ENCODE measurements around the gene NR2C2.

The NR2C2 gene

DNA sequence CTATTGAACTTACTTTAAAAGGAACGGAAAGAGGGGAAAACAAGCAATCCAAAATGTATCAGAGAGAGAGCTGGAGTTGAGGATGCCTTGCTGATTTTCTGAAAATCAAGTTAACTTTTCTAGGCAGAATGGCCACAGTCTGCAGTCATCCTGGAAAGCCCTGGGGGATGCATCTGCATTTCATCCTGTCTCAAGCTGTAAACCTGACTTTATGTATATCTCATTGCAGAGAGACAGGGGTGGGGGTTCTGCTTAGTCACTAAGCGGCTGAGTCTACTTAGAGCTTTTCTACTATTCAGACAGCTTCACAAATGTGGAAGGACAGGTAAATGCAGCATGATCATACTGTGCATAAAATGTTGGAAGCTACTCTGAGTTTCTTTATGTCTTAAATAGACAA lies 76.3 kb downstream of the NR2C2 start:
- DNase-seq (ENCODE audit: low read depth), result no peak

DNA sequence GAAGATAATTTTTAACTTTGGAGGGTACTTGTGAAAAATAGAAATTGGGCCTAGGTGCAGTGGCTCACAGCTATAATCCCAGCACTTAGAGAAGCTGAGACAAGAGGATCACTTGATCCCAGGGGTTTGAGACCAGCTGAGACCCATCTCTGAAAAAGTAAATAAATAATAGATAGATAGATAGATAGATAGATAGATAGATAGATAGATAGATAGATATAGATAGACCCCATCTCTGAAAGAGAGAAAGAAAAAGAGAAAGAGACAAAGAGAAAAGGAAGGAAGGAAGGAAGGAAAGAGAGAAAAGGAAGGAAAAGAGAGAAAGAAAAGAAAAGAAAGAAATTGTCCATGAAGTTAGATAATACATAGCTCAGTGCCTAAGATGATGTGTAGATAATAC lies 82.2 kb downstream of the NR2C2 start:
- no peak for DNase-seq (ENCODE audit: low read depth)

DNA sequence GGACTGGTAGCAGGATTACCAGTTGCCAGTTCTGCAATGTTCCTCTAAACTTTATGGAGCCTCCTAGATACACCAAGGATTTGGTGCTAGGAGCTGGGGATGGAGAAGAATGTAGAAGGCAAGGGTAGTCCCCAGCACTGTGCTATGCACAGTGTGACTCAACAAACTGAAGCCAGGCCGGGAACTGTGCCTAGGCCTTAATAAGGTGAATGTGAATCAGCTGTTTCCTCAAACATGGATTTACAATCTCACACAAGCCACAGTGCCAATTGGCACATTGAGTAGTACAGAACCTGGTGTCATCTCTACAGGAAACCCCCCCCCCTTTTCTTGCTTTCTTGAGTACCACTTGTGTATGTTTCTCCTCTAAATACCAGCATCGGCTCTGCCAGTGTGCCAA lies 85.3 kb downstream of the NR2C2 start:
- no peak for DNase-seq (ENCODE audit: low read depth)

DNA sequence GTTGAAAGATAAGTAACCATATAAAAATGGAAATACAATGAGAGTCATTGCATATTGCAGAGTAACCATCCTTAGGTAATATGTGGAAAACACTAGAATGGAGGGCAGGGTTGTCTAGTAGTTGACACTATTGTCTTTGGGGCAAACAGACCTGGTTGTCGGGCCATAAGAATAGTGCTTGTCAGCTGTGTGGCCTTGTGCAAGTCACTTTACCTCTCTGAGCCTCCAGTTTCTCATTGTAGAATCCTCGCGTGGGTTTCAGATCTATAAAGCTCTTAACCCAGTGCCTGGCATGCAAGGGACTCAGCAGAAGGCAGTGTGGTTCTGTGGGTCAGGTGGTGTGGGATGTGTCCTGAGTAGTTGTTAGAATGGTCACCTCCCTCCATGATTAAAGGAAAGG lies 85.7 kb downstream of the NR2C2 start:
- DNase-seq (ENCODE audit: low read depth), result no peak

DNA sequence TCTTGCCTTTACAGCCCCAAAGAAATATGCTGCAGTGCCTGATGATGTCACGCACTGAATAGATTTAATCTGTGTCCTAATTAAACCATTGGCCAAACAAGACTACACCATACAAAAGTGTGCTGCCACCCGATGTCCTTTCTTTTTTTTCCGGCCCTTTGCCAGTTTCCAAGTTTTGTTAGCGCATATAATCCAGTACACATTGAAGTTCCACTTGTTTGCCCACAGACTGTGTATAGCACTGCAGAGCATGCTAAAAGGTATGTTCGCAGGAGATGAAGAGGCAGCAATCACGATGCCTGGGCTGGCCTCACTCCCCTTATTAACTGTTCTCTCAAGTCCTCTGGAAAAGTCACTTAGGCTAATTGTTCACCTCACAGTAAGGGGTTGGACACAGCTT lies 90.9 kb downstream of the NR2C2 start:
- DNase-seq (ENCODE audit: low read depth), result no peak

DNA sequence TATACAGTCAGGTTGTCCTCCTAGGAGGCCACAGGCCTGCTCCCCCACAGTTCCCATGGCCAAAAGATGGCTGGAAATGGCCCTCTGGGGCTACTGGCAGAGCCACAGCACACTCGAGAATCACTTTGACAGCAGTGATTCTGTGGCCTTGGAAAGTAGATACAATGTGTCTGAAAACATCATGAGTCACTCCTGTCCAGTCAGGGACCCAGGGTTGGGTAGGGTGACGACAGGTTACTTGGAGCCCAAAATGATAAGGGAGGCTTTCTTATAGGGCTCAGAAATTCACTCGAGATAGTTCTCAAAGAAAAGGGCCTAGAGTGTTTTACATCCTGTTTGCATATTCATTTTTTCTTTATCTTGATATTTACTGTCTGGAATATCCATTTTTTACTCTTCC lies 93.5 kb downstream of the NR2C2 start:
- DNase-seq (ENCODE audit: low read depth), result no peak

DNA sequence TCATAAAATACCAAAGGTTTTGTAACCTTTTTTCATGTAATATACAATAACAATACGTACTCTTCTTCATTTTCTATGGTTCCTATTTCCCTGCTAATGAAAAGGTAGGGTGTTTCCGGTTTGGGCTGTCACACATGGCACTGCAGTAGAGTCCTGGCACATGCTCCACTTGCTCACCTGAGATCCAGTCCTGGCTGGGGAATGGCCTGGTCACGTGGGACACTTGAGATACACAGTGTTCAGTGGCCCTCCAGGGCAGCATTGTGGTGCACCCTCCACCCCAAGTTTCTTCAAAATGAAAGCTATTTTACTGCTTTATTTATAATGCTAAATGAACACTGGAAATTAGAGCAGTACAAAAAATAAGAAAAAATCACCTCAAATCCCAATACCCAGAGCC lies 94.6 kb downstream of the NR2C2 start:
- DNase-seq (ENCODE audit: low read depth), result no peak

DNA sequence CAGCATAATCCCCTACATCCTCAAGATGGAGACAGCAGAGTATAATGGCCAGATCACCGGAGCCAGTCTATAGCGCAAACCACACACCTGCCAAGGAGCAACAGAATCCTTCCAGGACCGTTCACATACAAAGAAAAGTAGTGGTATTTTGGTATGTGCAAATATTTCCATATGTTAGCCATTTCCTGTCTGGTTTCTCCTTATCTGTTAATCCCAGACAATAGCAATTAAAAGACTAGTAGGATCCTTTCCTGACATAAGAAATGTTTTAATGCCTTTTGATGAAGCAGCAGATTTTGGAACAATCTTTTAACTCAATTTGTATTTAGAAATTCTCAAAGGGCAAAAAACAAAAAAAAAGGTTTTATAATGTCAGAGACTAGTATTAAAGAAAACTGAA lies 95.6 kb downstream of the NR2C2 start:
- DNase-seq (ENCODE audit: low read depth), result no peak

DNA sequence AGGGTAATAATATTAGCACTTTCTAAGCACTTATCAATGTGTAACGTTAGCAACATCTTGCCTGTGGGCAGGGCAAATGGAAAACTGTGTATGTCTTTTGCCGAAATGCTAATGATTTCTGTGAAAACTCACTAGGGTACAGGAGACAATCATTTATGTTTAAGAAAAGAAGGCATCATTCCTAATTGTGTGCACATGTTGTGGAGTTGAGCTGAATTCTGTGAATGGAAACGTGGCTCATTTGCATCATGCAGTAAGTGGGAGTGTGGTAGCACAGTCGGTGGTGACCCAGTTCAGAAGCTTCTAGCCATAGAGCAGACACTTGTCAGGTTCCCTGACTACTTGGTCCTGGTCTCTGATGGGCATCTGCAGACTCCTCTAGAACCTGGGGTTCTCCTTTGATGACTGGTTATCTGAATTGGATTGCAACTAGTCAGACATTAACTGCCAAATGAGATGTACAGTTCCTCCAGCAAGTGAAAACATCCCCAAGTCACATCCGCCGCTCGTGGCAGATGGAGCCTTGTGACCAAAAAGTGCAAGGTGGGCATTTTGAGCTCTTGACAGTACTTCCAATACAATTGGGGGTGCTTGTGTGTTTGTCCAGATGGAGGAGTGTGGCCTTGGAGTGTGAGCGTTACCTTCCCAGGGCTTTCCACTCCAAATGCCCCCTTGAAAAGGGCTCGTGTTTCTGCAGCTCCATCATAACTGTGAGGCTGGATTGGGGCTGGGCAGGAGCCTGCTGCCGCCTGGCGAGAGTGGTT lies 96.2 kb downstream of the NR2C2 start:
- no peak for DNase-seq (ENCODE audit: low read depth)

DNA sequence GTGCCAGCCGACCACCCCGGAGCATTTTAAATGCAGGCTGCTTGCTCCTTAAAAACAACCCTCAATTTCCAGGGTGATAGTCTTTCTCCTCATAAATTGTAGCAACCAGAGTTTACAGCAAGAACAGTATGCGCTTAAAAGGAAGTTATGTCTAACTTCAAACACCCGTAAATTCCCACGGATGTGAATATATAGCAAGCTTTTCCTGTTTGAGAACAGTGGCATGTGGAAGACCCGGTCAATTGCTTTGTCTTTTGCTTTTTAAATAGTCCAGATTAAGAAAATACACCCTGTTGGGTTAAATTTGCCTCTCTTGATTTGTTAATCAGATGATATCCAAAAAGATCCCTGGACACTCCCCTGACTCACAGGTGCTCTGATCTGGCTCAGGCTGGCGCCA lies 96.9 kb downstream of the NR2C2 start:
- DNase-seq (ENCODE audit: low read depth), result no peak

DNA sequence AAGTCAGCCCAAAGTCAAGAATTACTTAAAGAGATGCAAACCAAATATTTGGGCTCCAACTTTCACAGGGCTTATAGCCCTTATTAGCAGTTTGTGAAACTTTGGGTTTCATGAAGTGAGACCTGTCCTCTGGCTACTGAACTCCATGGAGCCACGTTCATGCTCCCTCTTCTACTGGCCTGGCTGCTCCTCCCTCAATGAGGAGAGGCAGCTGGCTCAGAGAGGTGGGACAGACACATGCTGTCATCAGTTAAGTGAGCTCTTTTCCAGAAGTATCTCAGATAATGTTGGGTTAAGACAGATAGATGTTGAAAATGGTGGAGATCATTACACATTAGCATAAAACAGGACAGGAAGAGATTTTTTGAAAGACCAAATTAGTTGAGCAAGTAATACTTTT lies 98.3 kb downstream of the NR2C2 start:
- no peak for DNase-seq (ENCODE audit: low read depth)

DNA sequence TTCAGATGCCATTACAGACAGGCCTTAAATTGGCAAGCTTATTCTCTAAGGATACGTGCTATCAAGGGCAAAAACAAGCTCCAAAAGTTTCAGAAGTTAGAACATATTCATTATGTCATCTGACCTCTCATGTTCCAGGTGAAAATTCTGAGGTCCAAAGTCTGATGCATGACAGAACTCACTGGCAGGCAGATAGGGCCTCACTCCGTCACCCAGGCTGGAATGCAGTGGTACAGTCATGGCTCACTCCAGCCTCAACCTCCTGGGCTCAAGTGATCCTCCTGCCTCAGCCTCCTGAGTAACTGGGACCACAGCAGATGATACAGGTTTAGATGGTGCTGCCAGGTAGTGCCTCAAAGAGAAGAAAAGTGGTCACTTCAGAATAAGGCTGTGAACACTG lies 102.2 kb downstream of the NR2C2 start:
- DNase-seq (ENCODE audit: low read depth), result no peak

DNA sequence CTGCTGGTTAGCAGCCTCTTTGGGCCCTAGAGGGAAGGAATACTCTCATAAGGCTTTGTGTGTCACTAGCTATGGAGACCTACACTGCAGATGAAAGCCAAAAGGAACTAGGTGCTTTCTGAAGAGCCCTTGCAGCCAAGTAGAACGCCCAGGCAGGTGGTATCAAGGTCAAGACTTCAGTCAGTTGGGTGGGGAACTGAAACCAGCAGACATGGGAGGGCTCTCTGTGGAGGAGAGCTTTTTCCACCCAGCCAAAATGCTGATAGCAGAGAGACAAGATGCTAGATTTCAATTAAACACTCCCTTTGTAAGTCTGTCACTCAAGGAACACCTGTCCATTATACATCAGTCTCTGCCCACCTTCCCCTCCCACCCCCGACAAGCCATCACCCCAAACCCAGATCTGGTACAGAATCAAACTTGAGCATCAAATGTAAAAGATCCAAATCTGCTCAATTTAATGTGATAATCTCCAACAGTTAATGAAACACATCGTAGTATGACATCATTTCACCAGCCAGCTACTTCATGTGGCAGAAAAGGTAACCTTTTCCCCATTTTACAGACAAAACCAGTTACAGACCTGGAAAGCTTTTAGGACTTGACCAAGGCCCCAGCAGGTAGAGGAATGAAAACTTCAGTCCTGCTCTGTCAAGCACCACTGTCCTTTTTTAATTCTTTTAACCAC lies 103.2 kb downstream of the NR2C2 start:
- DNase-seq (ENCODE audit: low read depth), result no peak

DNA sequence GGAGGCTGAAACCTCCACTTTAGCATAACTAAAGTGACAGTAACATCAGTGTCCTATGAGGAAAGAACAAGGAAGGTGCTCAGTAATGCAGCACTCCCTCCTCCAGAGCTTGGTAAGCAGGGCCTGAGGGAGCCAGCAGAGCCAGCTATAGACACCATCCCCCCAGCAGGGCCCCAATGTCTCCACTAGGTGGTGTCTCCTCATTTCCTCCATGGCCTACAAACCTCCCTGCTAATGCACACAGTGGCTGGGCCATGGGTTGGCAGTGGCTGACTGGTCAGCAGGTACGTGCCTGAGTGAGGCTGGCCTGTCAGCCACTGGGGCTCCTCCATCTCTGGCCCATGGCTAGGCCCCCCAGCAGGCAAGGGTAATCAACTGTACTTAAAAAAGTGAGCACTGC lies 104.1 kb downstream of the NR2C2 start:
- no peak for DNase-seq (ENCODE audit: low read depth)

DNA sequence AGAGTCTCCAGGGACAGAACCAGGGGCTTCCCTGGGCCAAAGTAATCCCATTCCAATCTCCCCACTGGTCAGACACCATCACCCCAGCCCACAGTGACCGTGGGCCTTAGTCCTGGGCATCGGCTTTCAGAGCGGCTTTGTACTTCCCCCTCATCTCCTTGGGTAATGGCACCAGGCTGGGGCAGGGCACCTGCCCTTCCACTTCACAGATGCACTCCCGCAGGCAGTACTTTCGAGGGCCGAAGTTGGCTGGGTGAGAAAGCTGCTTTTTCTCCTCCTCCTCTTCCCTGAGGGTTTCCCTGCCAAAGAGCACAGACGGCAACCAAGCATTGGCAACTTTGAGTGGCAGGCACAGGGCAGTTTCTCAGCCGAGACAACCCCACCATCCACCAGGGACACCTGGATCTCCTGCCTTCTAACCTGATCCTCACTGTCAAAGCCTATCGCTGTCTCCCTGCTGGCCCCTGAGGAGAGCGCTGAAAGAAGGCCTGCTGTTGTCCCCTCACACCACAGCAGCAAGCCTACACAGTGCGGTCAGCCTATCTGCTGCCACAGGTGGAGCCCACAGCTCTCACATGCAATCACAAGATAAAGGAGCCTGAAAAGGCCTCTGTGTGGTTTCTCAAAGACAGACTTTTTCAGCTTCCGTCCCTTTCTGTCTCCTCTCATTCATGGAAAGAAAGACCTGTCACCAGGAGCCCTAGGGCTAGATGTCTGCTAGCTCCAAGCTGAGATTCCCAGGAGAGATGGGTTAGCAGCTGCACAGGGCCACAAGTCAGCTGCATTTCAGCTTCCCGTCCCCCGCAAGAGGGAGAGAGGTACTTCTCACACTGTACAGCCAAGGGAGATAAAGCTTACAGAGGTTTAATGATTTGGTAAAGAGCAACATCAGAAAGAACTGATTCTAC lies 105.2 kb downstream of the NR2C2 start:
- no peak for DNase-seq (ENCODE audit: low read depth)

DNA sequence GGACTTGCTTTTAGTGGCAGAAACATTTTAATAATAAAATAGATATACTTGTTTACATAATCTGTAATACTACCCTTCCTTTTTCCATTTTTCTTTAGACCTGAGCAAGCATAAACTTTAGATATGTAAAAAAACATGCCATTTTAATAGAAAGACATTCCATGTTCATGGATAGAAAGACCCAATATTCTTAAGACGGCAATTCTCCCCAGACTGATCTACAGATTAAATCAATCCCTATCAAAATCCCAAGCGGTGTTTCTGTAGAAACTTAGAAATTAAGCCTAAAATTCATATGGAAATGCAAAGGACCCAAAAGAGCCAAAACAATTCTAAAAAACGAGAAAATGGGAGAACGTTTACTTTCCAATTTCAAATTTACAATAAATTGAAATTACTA lies 106.2 kb downstream of the NR2C2 start:
- no peak for DNase-seq (ENCODE audit: low read depth)

DNA sequence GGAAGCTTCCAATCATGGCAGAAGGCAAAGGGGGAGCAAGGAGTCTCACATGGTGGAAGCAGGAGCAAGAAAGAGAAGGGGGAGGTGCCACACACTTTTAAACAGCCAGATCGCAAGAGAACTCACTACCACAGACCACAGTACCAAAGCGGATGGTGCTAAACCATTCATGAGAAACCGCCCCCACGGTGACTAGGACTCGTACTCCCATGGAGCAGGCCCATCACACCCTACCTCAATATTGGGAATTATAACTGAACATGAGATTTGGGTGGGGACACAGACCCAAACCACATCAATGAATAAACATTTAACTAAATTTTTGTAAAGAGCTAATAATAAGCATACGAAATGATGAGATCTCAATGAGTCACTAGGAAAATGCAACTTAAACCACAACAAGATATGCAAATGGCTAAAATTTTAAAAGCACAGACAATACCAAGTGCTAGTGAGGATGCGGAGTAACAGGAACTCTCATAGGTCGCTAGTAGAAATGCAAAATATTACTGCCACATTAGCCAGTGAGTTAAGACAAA lies 107.7 kb downstream of the NR2C2 start:
- DNase-seq (ENCODE audit: low read depth), result no peak

DNA sequence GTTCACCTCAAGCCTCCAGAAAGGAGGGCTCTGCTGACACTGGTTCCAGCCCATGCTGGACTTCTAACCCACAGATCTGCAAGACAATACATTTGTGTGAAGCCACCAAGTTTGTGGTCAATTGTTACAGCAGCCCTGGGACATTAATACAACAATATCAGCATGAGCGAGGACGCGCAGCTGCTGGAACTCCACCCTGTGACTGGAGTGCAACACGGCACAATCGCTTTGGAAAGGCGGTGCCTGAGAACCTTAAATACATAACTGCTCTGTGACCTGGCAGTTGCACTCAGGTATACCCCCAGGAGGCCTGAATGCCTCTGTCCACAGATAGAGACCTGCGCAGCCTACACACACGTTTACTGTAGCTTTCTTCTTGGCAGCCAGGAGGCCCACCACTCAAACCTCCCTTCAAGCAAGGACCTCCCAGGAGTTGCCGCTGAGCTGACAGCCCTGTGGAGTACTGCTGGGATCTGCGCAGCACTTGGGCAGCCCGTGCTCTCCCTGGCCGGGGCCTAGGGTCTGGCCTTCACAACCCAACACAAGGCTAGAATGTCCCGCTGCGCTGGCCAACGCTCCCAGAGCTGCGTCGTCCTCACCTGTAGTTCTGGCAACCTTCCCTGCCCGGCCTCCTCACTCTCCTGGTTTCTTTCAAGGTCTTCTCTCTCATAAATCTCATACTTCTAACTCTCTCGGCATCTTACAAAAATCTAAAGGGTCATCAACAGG lies 109.5 kb downstream of the NR2C2 start:
- DNase-seq (ENCODE audit: low read depth), result no peak

DNA sequence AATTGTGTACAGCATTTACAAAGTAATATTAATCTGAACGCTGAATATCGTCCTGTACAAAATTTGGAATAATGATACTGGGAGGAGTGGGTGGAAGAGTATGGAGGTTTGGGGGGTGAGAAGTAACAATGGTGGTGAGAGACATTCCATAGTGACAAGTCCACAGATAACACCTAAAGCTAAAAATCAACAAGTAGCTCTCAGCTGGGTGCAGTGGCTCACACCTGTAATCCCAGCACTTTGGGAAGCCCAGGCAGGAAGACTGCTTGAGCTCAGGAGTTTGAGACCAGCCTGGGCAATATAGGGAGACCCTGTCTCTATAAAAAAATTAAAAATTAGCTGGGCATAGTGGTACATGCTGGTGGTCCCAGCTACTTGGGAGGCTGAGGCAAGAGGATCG lies 112.6 kb downstream of the NR2C2 start:
- DNase-seq (ENCODE audit: low read depth), result no peak

DNA sequence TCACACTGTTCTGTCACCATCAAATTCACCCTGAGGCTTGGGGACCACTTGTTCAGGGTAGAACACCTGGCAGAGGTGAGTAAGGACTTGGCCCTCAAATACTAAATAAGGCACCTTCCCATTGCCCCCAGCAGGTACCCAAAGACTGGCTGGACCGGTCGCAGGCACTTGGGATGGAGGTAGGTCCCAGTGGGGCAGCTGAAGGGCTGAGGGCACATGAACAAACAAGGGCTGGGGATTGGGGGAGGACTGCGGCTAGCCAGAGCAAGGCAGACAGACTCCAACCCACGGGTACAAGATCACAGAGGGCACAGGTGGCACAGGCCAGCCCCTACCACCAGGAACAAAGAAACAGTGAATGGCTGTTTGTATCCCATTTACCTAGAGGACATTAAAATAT lies 115.9 kb downstream of the NR2C2 start:
- no peak for DNase-seq (ENCODE audit: low read depth)

DNA sequence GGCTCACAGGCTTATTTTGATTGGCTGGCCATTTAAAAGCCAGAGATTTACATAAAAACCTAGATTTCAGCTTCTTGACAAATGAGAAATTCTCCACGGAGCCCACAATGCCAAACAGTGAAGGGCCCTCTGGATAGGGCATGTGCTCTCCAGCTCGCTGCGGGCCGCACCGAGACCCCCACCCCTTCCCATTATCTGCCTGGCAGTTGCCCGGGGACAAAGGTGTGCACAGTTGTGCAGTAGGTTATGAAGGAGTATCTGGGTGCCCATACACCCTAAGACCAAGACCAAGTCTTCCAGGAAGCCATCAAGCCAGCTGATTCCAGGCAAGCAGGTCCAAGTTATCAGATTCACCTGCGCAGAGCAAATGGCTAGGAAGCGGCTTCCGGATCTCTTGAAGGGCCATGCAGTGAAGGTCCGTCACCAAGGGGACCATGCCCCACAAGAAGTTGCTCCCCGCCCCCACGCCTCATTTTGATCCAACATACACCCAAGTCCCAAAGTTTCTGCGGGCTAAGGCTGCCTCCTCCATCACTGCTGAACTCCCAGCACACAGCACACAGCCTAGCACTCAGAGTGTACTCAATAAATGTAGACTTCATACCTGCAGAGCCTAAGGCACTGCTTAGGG lies 116.4 kb downstream of the NR2C2 start:
- DNase-seq (ENCODE audit: low read depth), result no peak

Measured in non-pigmented ciliary epithelial cell (primary cell).